ENCODE measurements around the gene FRMD4A.
"Not testable (repeated sequence)": the region's sequence is repeated elsewhere in the genome, so short reads cannot be mapped to it uniquely, and the experiment has no call there.

Gene FRMD4A

DNA sequence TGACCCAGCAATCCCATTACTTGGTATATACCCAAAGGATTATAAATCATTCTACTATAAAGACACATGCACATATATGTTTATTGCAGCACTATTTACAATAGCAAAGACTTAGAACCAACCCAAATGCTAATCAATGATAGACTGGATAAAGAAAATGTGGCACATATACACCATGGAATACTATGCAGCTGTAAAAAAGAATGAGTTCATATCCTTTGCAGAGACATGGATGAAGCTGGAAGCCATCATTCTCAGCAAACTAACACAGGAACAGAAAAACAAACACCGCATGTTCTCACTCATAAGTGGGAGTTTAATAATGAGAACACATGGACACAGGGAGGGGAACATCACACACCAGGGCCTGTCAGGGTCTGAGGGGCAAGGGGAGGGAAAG is 434.6 kb downstream of the FRMD4A start:
- not testable (repeated sequence) for DNase-seq

DNA sequence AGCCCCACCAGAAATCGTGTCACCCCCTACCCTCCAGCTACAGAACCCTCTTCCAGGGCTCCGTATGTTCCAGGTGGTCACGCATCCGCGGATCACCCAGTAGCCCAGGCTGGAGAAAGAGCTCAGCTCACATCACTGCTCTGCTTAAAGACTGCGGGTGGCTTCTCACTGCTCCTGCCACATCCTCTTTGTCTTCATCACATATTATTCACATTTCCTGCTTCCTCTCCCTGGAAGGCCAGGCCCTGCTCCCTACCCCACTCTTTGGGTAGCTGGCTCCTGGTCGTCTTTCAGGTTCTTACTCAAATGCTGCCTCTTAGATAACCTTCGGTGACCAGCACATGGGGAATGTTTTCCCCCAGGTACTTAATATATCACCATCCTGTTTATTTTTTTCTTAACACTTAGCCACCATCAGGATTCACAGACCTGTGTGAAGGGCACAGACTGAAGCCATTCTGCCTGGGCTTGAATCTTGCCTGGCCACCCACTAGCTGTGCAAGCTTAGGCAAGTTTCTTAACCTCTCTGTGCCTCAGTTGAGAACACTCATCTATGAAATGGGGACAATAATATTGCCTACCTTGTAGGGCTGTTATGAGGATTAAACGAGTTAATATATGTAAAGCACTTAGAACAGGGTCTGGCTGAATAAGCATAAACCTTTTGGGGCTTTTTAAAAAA is 436.2 kb downstream of the FRMD4A start:
- DNase-seq, result no peak

DNA sequence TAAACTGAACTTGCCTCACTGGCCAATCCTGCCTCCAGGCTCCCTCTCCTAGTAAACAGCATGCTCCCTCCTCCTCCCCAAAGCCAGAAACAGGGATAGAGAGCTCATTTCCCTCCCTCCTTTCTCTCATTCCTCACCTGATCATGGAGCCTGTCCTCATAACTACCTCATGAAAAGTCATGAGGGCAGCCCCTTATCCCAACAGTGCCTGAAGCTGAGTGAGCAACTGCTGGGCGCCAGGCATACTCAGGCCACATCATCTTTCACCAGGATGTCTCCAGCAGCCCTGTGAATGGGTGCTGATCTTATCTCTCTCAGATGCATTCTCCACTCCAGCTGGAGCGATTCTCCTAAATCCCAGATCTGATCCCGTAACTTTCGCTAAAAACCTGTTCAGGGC is 436.8 kb downstream of the FRMD4A start:
- no peak for DNase-seq

DNA sequence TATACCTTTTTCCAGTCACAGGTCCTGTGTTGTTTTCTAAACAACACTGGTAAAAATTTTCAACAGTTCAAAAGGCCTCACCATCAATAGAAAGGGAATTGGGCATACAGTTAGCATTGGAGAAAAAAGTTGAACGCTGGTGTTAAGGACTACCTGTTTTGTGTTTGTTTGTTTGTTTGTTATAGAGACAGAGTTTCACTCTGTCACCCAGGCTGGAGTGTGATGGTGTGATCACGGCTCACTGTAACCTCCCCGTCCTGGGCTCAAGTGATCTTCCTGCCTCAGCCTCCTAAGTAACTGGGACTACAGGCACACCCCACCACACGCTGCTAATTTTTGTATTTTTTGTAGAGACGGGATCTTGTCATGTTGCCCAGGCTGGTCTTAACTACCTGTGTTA is 437.9 kb downstream of the FRMD4A start:
- no peak for DNase-seq

DNA sequence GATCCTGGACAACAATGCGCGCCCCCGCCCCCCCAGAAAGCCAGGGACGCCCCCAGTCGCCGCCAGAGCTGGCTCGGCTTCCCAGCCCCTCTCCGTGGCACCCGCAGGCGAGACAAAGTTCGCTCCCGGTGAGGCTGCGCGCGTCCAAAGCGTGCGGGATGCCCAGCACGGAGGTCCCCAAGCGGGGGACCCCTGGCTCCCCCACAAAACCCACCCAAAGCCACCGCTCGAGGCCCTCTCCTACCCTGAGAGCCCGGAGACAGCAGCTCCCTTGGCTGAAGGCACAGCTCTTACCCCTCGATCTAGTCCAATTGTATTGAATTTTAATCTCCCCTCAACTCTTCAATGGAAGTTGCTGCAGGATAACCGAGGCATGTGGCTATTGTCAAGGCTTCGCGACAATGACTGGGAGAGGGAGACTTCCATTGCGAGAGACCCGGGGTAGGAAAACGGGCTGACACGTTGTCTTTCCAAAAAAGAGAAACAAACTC is 438.7 kb downstream of the FRMD4A start:
- no peak for DNase-seq

DNA sequence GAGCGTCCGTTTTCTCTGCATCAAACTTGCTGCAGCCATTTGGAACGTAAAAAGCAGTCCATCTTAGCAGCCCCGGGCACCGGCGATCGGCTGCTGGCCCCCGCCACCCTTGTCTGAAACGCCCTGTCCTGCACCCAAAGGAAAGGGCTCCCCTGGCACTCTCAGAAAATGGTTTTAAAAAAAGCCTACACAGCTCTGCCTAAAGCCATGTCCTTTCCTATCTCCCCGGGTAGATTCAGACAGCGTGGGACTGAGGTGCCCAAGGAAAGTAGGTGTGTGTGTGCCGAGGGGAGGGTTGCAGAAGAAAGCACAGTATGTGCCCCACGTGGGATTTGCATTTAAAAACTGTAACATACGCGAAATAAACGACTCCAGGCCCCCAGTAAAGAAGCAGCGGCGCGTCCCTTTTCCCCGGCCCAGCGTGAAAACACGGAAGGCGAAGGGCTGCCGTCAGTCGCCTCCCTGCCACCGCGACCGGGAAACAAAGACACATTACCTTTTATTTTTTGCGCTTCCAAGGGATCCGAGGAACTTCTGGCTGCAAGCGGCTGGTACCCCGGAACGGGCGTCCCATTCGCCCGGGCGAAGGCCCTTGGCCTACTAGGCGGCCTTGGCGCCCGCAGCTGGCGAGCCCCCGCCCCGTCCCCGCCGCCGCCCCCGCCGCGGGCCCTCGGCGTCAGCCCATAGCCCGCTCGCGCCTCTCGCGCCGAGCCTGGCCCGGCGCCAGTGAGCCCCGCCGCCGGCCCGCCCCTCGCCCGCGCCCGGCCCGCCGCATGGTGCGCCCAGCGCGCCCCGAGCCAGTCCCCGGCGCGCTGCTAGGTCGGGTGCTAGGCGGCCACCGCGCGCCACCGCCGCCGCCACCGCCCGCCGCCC is 439.4 kb downstream of the FRMD4A start:
- no peak for DNase-seq

DNA sequence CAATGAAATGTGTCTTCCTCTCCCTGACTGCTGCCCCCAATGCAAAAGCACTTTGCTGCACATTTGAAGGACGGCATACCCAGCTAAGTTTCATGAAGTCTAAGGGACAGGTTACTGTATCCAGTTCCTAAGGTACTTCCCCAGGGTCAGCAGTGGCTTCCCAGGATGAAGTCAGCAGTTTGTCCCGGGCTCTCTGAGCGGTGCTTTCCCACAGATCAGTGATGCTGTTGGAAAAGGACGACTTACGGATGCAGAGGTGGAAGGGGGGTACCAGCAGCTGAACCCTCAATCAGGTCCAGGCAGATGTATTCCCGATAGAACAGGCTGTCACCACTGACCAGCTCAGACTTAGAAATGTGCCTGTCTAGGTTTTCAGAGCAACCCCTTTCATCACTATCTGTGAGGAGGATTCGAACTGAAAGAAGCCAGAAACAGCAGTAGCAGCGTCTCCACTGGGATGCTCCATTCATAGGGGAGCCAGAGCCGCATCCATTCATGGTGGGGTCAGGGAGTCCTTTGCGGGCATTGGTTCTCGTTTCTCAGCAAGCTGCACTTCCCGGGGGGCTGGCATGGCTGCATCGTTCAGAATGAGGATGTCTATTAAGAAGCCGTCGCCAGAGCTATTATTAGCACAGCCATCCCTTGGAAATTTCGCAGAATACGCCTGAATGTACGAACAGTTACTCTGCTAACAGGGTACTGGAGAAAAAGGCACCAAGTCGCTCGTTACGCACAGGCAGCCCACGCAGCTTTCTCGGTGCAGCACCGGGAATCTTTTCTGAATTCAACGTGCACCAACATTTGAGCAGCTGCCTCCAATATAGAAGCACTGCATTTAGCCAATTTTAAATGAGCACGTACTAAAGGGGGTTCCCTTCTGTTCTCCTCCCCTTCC is 440.2 kb downstream of the FRMD4A start:
- DNase-seq, result no peak

DNA sequence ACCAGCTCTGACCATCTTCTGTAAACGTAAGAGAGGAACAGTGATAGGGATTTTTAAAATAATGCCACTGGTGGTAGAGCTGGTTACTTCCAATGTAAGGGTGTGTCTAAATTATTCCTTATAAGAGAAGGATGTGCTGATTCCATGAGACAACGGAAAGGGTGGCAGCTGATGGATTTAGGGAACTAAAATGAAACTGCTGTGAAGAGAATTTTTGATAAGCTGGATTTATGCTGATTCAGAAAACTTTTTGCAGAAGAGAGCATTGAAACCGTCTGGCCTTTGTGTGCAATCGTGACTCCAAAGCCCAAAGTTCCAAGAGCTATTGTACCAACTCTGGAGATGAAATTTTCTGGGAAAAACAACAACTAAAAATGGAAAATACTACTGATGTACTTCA is 443.0 kb downstream of the FRMD4A start:
- no peak for DNase-seq

DNA sequence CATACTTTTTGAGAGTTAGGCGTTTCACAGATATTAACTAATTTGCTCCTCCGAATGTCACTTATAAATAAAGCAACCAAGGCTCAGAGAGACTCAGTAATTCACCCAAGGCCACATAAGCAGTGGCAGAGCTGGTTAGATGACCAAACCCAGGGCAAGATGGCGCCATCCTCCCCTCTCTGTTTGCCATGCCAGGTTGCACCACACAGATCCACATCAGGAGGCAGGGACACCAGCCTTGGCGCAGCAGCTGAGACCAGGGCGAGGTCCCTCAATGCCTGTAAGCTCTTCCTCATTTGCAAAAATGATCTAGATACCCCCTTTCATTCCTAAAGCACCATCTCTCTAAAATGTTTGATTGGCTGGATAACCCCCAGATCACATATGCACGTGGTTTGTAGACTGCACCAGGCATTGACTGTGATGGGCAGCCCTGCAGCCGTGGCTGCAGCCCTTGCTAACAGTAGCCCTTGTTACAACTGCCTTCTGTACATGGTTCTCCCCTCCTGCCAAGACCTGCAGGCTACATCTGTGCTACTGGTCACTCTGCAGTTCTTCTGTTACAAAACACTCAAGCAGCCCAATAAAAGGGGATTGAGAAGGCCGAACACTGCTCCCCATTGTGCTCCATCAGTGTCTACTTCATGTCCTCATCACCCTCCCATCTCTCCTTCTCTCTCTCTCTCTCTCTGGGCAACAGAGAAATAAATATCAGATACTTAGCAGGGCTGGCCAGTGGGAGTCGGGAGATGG is 445.3 kb downstream of the FRMD4A start:
- DNase-seq, result no peak

DNA sequence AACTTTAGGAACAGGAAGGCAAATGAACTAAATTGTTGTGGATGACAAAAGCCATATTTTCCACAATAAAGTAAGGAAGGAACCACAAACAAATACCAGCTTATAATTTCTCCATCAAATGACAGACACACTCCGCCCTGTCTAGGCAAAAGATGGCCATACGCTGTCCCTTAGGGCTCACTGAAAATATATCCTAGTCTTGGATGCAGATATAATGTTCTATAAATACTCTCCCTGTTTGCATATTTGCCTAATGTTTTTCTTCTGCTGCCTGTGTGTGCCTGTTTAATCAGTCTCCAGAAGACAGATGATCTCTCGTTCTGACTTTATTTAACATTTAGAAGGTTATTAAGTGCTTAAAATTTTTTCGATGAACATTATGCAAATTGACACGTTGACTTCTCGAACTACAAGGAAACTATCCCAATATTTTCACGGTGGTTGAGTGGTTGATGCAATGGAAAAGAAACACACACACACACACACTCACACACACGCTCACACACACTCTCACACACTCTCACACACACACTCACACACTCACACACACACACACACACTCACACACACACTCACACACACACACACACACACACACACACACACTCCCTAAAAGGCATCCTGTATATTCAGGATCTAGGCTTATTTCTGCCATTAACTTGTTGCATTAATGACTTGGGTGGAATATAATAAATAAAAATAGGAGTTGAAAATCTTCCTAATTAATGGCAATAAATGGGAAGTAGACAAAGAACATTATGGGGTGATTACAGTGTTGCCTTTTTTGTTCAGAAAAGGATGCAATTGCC is 446.9 kb downstream of the FRMD4A start:
- no peak for DNase-seq

DNA sequence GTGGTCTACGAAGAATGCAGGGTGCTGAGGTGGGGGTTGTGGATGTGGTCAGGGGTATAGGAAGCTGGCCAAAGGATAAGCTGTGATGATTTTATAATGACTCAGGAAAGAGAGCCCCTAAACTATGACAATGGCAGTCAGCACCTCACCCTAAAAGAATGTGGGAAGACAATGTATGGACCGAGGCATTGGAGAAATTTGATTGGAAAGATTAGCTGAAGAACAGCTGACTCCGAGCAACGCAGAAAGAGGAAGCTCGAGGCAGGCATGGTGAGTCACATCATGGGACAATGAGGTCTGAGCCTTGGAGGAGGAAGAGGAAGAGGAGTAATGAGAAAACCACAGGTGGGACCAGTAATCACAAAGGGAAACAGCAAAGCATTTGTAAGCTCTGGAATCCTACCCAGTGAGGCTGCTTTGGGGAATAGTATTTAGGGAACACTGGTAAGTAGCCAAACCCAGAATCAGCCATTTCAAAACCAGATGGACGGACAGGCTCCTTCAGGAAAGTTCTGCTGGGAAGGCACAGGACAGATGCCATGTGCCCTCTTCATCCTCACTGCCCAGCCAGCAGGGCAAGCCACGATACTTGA is 448.5 kb downstream of the FRMD4A start:
- no peak for DNase-seq

DNA sequence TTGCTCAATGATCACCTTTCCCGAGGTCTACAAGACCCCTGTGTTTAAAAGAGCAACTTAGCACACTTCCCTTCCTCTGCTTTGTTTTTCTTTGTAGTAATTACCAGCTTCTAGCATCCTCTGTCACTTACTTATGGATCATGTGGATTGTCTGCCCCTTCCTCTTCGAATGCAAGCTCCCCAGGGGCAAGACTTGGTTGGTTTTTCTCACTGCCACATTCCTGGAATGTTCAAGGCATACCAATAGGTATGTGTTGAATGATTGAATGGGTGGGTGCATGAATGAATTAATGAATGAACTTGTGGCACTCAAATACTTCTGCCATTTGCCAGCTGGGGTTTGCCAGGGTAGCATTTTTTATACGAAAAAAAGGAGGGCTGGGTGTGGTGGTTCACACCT is 450.0 kb downstream of the FRMD4A start:
- DNase-seq, result no peak

DNA sequence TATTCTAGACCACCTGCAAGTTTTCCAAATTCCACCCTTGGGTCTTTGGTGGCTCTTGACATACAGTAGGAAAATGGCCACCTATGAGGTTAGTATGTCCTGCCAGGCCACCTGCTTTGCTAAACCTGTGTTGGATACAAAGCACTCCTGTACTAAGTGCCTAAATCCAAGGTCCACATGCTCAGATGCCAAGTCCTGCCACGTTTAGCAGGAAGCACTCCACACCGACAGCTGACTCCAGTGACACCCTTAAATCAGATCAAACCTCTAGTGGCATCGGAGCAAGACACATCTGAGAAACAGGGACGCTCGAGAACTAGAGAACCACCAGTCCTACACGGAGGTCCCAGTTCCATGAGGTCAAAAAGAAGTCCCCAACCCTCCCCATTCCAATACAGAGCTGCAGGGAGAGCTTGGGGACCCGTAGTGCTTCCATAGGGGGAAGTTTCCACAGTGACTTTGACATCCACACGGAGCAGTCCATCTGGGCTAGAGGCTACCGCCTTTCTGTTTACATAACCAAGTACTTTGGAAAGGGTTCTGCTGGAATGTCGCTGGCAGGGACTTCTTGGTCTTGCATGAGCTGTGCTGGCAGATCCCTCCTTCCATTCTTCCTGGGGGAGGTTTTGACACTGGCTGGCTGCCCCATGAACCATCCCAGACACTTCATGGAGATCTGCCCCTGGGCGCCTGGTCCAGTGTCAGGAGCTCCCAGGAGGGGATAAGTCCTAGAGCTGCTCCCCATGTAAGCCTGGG is 453.4 kb downstream of the FRMD4A start:
- DNase-seq, result no peak

DNA sequence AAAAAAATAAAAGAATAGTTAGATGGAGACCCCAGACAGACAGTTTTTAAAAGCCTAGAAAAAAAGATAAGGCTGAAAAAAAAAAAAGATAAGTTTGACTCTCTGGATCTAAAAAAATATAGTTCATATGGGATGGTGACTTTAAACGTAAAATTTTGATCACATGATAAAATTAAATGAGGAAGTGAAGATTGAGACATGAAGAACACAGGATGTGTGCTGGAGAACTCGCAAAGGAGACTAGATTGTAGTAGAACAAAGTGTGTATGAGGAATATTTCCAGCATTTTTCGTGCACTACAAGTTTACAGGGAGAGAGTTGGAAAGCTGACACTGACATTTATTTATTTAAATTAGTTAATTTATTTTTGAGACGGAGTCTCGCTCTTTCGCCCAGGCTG is 457.5 kb downstream of the FRMD4A start:
- DNase-seq, result no peak

DNA sequence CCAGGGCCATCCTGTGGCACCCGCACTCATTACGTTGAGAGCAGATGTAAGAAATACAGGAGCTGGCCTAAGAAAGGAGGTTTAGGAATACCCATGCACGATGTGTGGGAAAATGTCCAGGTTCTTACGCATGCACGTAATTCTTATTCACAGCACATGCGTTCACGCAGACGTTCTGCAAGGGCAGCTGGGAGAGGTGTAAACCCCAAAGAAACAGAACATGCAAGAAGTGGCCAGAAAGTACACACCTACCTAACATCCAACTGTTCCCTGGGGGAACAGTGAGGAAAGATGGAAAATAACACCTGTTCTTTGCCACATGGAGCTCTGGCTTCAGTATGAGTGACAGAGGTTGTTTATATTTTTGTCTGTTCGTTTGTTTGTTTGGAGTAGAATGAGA is 458.3 kb downstream of the FRMD4A start:
- no peak for DNase-seq

DNA sequence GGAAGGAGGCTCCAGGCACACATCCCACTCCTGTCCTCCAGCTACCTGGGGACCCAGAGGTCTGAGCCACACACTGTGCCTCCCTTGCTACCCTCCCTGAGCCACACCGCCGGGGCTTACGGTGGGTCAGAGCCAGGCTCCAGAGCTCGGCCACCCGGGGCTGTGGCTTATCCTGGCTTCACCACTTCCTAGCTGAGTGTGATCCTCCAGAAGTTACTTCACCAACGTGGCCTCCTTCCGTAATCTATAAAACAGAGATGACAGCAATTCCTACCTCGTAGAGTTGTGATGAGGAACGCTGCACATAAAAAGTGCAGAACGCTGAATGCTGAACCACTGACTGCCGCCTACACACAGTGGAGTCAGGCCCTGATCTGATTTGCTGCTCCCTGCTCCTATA is 458.9 kb downstream of the FRMD4A start:
- no peak for DNase-seq

DNA sequence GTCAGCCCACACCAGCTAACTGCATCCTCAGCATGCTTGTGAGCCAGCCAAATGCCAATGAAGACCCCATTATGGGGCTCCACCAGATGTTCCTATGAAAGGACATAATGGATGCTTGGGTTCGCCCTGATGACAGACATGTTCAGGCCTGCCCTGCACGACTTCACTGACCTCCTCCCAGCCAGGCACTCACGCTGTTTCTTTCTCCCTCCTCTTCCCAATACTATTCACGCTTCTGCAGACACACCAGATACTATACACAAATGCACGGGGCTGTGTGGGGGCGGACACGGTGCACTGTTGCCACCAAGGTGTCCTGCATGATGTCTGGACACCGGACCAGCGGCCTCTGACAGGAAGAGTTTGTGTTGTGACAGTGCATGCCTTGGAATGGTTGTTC is 459.7 kb downstream of the FRMD4A start:
- no peak for DNase-seq

DNA sequence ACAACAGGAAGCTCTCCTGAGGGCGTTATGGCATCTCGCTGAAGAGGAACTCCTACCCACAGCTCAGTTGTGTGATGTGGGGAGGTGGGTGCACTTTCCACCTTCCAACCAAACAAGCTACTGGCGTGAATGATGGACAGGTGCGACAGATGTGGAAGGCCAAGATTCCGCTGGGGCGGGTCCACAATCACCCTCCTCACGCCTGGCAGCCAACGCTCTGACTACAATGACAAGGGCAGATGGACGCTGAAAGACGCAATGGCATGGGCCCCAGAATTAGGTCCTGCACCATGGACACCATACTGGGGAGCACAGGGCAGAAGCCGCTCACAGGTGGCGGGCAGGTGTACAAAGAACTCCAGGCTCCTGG is 461.4 kb downstream of the FRMD4A start:
- no peak for DNase-seq

DNA sequence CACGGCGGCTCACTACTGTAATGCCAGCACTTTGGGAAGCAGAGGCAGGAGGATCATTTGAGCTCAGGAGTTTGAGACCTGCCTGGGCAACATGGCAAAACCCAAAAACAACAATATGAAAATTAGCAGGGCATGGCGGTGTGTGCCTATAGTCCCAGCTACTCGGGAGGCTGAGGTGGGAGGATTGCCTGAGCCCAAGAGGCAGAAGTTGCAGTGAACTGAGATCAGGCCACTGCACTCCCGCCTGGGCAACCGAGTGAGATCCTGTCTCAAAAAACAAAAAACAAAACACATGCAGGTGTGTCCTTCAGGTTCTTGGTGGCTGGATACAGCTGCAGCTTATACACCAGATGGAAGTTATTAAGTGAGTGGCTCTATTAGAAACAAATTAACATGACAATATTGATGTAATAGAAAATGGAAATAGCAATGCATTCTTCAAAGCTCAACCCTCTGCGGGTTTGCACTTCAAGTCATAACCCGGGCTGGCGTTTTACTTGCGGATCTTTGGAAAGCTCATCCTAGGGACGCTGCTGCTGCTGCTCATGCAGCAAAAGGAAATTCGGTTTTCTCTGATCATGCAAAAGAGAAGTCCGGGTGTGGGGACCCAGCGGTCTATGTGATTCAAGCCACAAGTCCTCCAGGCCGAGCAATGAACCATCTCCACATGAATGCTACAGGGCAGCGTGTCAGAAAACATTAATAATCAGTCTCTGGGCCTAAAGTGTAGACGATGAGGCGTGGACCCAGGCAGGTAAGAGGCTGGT is 462.0 kb downstream of the FRMD4A start:
- no peak for DNase-seq

DNA sequence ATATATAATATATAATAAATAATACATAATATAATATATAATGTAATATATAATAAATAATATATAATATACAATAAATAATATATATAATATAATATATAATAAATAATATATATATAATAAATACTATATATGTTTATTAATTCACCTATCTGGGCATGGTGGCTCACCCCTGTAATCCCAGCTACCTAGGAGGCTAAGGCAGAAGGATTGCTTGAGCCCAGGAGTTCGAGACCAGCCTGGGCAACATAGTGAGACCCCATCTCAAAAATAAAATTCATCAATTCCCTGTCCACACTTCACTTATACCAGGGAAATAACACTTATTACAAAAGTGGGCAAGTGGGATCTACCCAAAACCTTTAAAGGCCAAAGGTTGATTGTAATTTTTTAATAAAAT is 462.9 kb downstream of the FRMD4A start:
- DNase-seq, result no peak
